OCI-LY1 (cell line): ENCODE results near the gene NPTX2.

Experiments used
- H2AFZ ChIP-seq: fragments of 200-600 bp; sonication (generic), shearing (Covaris generic); 2 replicates; pipeline ENCODE4 v1.6.0; 2014; ENCODE audit warnings: antibody characterized with exemption, mild to moderate bottlenecking, low read length
- H3F3A ChIP-seq: fragments of 200-600 bp; sonication (generic), shearing (Covaris generic); 2 replicates; pipeline ENCODE4 v1.6.0; 2014; ENCODE audit warnings: mild to moderate bottlenecking, antibody characterized with exemption, low read length, moderate library complexity; ENCODE audit not compliant: insufficient read depth
- H3K27ac ChIP-seq: fragments of 200-600 bp; sonication (generic); 2 replicates; pipeline ENCODE4 v1.5.1; 2014; ENCODE audit warnings: low read length, mixed run types, mild to moderate bottlenecking, low read depth; ENCODE audit not compliant: poor library complexity, severe bottlenecking
- H3K27me3 ChIP-seq: fragments of 200-600 bp; sonication (generic); 2 replicates; pipeline ENCODE4 v1.6.0; 2014; ENCODE audit warnings: antibody characterized with exemption, mild to moderate bottlenecking, low read length, moderate library complexity; ENCODE audit not compliant: insufficient read depth
- H3K36me3 ChIP-seq: fragments of 200-600 bp; sonication (generic); 2 replicates; pipeline ENCODE4 v1.6.1; 2014; ENCODE audit warnings: mild to moderate bottlenecking, antibody characterized with exemption, low read length, moderate library complexity, mixed read lengths; ENCODE audit not compliant: insufficient read depth
- H3K4me1 ChIP-seq: fragments of 200-600 bp; sonication (generic); 2 replicates; pipeline ENCODE4 v1.5.1; 2014; ENCODE audit warnings: mild to moderate bottlenecking, low read length, moderate library complexity; ENCODE audit not compliant: insufficient read depth, severe bottlenecking
- H3K4me2 ChIP-seq: fragments of 200-600 bp; sonication (generic), shearing (Covaris generic); 2 replicates; pipeline ENCODE4 v1.6.1; 2014; ENCODE audit warnings: low read length
- H3K4me3 ChIP-seq: fragments of 200-600 bp; sonication (generic); 2 replicates; pipeline ENCODE4 v1.5.1; 2014; ENCODE audit warnings: low read length, low read depth, mild to moderate bottlenecking, mixed read lengths; ENCODE audit not compliant: poor library complexity, severe bottlenecking
- H3K79me2 ChIP-seq: fragments of 200-600 bp; shearing (Covaris generic); 2 replicates; pipeline ENCODE4 v1.6.1; 2016; ENCODE audit warnings: mixed run types, low read length, mixed read lengths; ENCODE audit not compliant: insufficient read depth
- H3K9ac ChIP-seq: fragments of 200-600 bp; sonication (generic), shearing (Covaris generic); 2 replicates; pipeline ENCODE4 v1.6.1; 2014; ENCODE audit warnings: mild to moderate bottlenecking, low read length, mixed read lengths
- H3K9me2 ChIP-seq: fragments of 200-600 bp; sonication (generic), shearing (Covaris generic); 2 replicates; pipeline ENCODE4 v1.6.1; 2014; ENCODE audit warnings: low read depth, mild to moderate bottlenecking, low read length, mixed read lengths
- H3K9me3 ChIP-seq: fragments of 200-600 bp; shearing (Covaris generic); 2 replicates; pipeline ENCODE4 v1.6.1; 2014; ENCODE audit warnings: low read length, mixed read lengths
- H4K20me1 ChIP-seq: fragments of 200-600 bp; sonication (generic), shearing (Covaris generic); 2 replicates; pipeline ENCODE4 v1.6.0; 2016; ENCODE audit warnings: mild to moderate bottlenecking, low read length; ENCODE audit not compliant: insufficient read depth
- EZH2 ChIP-seq: fragments of 200-600 bp; sonication (generic), shearing (Covaris generic); IDR thresholded peaks from 2 replicates; pipeline ENCODE4 v1.8.0; 2017; ENCODE audit warnings: borderline replicate concordance, mixed run types, mild to moderate bottlenecking, antibody characterized with exemption, low read length, moderate library complexity, mixed read lengths
- TF ChIP-seq, protein P1 (sequence below): fragments of 200-600 bp; sonication (generic), shearing (Covaris generic); IDR thresholded peaks from 2 replicates; pipeline ENCODE4 v1.5.1; 2017; ENCODE audit warnings: mild to moderate bottlenecking, antibody characterized with exemption, low read length, moderate library complexity, mixed read lengths

The NPTX2 gene

DNA sequence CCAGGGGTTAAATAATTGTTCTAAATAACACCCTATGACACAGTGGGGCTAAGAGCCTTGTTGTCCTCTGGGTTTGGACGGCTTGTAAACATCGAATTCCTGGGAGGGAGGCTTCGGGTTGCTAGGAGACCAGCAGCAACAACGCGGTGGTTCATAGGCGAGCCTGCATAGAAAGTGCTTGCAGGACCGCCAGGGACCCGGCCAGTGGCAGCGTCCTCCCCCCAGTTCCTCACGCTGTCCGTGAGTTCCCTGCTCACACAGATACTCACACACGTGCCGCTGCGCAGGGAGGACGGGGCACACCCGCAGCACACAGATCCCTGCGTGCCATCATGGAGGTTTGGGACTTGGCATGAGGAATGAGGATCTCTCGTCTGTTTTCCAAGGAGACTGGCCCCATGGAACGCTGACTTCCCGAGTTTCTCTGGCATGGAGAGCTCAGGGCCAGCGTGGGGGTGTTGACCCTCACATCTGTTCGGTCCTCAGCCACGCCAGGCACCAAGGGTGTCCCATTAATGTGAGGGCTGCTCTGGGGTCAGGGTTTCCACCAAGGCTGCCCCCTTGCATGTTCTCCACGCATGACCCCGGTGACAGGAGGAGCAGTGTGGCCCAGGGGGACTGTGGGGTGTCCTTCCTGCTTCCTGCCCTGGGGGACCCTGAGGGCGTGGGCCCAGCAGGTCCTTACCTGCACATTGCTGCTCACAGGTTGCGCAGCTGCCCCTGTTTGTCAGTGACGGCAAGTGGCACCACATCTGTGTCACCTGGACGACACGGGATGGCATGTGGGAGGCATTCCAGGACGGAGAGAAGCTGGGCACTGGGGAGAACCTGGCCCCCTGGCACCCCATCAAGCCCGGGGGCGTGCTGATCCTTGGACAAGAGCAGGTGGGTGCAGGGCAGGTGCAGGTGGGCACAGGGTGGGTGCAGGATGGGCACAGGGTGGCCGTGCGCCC lies 9.7 kb downstream of the NPTX2 start:
- Histone ChIP-seq H3K79me2 (no peaks in the 10 kb centered on the region), H4K20me1 (no peaks in the 10 kb centered on the region), H3K4me1 (peaks cover 8% of the 10 kb centered on the region), H3K36me3 (no peaks in the 10 kb centered on the region), H3K9ac (no peak overlapping the region), H3K4me3 (no peak overlapping the region), H3K27me3 (peaks cover 21% of the 10 kb centered on the region; the same call in 1 of the 2 replicates), H2AFZ (no peak overlapping the region), H3K9me3 (peaks cover under 1% of the 10 kb centered on the region; the same call in 1 of the 2 replicates), H3K27ac (no peak overlapping the region), H3K9me2 (no peaks in the 10 kb centered on the region), H3F3A (no peaks in the 10 kb centered on the region), H3K4me2 (no peak overlapping the region)
- TF ChIP-seq EZH2: no peak
- TF ChIP-seq, protein P1, sequence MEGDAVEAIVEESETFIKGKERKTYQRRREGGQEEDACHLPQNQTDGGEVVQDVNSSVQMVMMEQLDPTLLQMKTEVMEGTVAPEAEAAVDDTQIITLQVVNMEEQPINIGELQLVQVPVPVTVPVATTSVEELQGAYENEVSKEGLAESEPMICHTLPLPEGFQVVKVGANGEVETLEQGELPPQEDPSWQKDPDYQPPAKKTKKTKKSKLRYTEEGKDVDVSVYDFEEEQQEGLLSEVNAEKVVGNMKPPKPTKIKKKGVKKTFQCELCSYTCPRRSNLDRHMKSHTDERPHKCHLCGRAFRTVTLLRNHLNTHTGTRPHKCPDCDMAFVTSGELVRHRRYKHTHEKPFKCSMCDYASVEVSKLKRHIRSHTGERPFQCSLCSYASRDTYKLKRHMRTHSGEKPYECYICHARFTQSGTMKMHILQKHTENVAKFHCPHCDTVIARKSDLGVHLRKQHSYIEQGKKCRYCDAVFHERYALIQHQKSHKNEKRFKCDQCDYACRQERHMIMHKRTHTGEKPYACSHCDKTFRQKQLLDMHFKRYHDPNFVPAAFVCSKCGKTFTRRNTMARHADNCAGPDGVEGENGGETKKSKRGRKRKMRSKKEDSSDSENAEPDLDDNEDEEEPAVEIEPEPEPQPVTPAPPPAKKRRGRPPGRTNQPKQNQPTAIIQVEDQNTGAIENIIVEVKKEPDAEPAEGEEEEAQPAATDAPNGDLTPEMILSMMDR: no peak

DNA sequence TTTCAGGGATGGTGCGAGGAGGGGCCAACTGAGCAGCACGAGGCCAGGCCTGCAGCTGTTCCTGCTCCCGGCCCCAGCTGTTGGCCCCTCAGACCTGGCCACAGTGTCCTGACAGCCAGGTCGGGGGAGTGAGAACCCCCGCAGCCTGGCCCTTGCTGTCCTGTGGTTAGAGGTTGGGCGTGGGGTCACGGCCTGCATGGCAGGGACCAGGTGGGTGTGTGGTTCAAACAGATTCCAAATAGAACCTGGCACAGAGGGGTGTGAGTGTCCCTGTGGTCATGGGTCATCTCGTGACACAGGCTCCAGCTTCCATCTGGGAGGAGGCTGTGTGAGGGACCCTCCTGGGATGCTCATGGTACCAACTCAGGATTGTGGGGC lies 10.3 kb downstream of the NPTX2 start:
- Histone ChIP-seq H3K27ac (no peak overlapping the region), H3K27me3 (peaks cover 19% of the 10 kb centered on the region; the same call in 1 of the 2 replicates), H3F3A (no peaks in the 10 kb centered on the region), H3K9me3 (peaks cover 7% of the 10 kb centered on the region), H4K20me1 (no peaks in the 10 kb centered on the region), H3K36me3 (no peaks in the 10 kb centered on the region), H2AFZ (no peak overlapping the region), H3K9me2 (no peaks in the 10 kb centered on the region), H3K4me2 (no peak overlapping the region), H3K4me3 (no peak overlapping the region), H3K79me2 (no peaks in the 10 kb centered on the region), H3K4me1 (peaks cover 8% of the 10 kb centered on the region), H3K9ac (no peak overlapping the region)
- TF ChIP-seq EZH2: no peak
- TF ChIP-seq, protein P1: no peak

DNA sequence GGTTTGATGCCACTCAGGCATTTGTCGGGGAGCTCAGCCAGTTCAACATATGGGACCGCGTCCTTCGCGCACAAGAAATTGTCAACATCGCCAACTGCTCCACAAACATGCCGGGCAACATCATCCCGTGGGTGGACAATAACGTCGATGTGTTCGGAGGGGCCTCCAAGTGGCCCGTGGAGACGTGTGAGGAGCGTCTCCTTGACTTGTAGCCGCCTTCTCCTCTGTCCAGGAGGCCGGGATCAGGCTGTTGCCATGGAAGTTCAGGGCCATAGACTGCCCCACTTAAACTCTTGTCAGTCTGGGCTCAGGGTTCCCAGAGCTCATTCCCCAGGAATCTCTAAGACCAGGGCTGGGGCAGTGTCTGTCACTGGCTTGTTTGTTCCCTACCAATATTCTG lies 11.3 kb downstream of the NPTX2 start:
- no peak for TF ChIP-seq EZH2
- Histone ChIP-seq H3K4me2 (no peak overlapping the region), H3F3A (no peaks in the 10 kb centered on the region), H4K20me1 (no peaks in the 10 kb centered on the region), H3K4me3 (no peak overlapping the region), H3K9ac (no peak overlapping the region), H3K27ac (no peak overlapping the region), H3K4me1 (peaks cover 8% of the 10 kb centered on the region), H2AFZ (no peak overlapping the region), H3K9me2 (no peaks in the 10 kb centered on the region), H3K79me2 (no peaks in the 10 kb centered on the region), H3K27me3 (peaks cover 14% of the 10 kb centered on the region; the same call in 1 of the 2 replicates), H3K9me3 (peaks cover 11% of the 10 kb centered on the region), H3K36me3 (no peaks in the 10 kb centered on the region)
